Stimulated activated CD8-positive, alpha-beta memory T cell treated with anti-CD3 and anti-CD28 coated beads, Interleukin-12 subunit alpha, Interleukin-12 subunit beta, amount 100 ng/mL, for 24 hours (primary cell): ENCODE measurements around the gene KCNH1.
"Not testable (repeated sequence)": the region's sequence is repeated elsewhere in the genome, so short reads cannot be mapped to it uniquely, and the experiment has no call there.

ENCODE experiments used
- DNase-seq: peaks from one replicate; pipeline ENCODE4 v3.0.0-alpha.2; 2020; ENCODE audit errors: extremely low read depth

KCNH1 gene

GRCh38 chr1:210684466-210685294, 449.3 kb downstream of the KCNH1 start:
- DNase-seq, result no peak

GRCh38 chr1:210683403-210684047, 450.4 kb downstream of the KCNH1 start:
- DNase-seq, result no peak

GRCh38 chr1:210681158-210681557, 452.8 kb downstream of the KCNH1 start:
- DNase-seq, result no peak

GRCh38 chr1:210678306-210678705, 455.6 kb downstream of the KCNH1 start:
- DNase-seq, result no peak

GRCh38 chr1:210677533-210677932, 456.4 kb downstream of the KCNH1 start:
- no peak for DNase-seq

GRCh38 chr1:210676539-210676938, 457.4 kb downstream of the KCNH1 start:
- no peak for DNase-seq

GRCh38 chr1:210674151-210674550, 459.8 kb downstream of the KCNH1 start:
- DNase-seq, result no peak

- DNase-seq, result no peak
Observed at GRCh38 chr1:210669951-210670350, 464.0 kb downstream of the KCNH1 start.

GRCh38 chr1:210663730-210664573, 470.0 kb downstream of the KCNH1 start:
- no peak for DNase-seq

GRCh38 chr1:210662291-210663050, 471.5 kb downstream of the KCNH1 start:
- no peak for DNase-seq

GRCh38 chr1:210661520-210661919, 472.4 kb downstream of the KCNH1 start:
- not testable (repeated sequence) for DNase-seq

- DNase-seq, result no peak
Observed at GRCh38 chr1:210657806-210658205, 476.1 kb downstream of the KCNH1 start.

- DNase-seq, result no peak
Observed at GRCh38 chr1:210655511-210655910, 478.4 kb downstream of the KCNH1 start.

- no peak for DNase-seq
Observed at GRCh38 chr1:210654176-210654981, 479.6 kb downstream of the KCNH1 start.

GRCh38 chr1:210653771-210654170, 480.2 kb downstream of the KCNH1 start:
- DNase-seq, result no peak

- DNase-seq, result no peak
Observed at GRCh38 chr1:210652329-210652954, 481.5 kb downstream of the KCNH1 start.

GRCh38 chr1:210650403-210650802, 483.5 kb downstream of the KCNH1 start:
- DNase-seq, result no peak

GRCh38 chr1:210648588-210649269, 485.2 kb downstream of the KCNH1 start:
- no peak for DNase-seq
